Gastroesophageal sphincter (tissue), 3 donors: ENCODE data around the gene PIGW.

Experiments used
- CTCF ChIP-seq, 4 experiments: fragments of 200-600 bp in 2 of 4; fragments of 450-650 bp in 2 of 4; sonication (generic) in 1 of 4; IDR thresholded peaks; one replicate each; pipeline ENCODE4 v1.5.1; 2017 to 2019; ENCODE audit warnings: antibody characterized with exemption in 4 of 4, mild to moderate bottlenecking in 2 of 4, moderate library complexity in 2 of 4
- EP300 ChIP-seq: sonication (generic); formaldehyde crosslinking; IDR thresholded peaks from one replicate; pipeline ENCODE4 v1.6.1; 2017; ENCODE audit warnings: antibody characterized with exemption, mild to moderate bottlenecking
- POLR2A ChIP-seq, 2 donors: fragments of 450-650 bp; IDR thresholded peaks; one replicate each; pipeline ENCODE4 v1.6.1; 2017; ENCODE audit warnings: antibody characterized with exemption in 2 of 2, mild to moderate bottlenecking in 2 of 2, moderate library complexity in 1 of 2
- POLR2AphosphoS5 ChIP-seq: sonication (generic); formaldehyde crosslinking; IDR thresholded peaks from one replicate; pipeline ENCODE4 v1.6.1; 2017; ENCODE audit warnings: antibody characterized with exemption

- TF ChIP-seq POLR2A (IDR thresholded peaks at IDR 0.05) (no peak), CTCF (IDR thresholded peaks at IDR 0.05) (no peak), EP300 (no peak), POLR2AphosphoS5 (no peak)
Observed at GRCh38 chr17:36535669-36536081, 888 bp downstream of the PIGW start.
